Gastrocnemius medialis (tissue), 4 donors: ENCODE results near the gene GPATCH2. TPM values are rescaled to one million over a fixed set of nuclear protein-coding genes. Genes with fewer than 3 reads are reported as not detected.
"Not testable (repeated sequence)": the region's sequence is repeated elsewhere in the genome, so short reads cannot be mapped to it uniquely, and the experiment has no call there.

Experiments
- ATAC-seq, 2 donors: fragments of 150-250 bp; one replicate each; pipeline ENCODE4 v1.9.1; 2016
- DNase-seq, 2 donors: peaks; one replicate each; pipeline ENCODE4 v3.0.0-alpha.2; 2019
- H3K27ac ChIP-seq, 4 donors: fragments of 200-600 bp; sonication (generic); 1 replicate in 1 of 4; 2 replicates in 3 of 4; pipeline ENCODE4 v1.5.1; 2016 to 2018; ENCODE audit warnings: mild to moderate bottlenecking in 2 of 4, moderate library complexity in 1 of 4
- H3K27me3 ChIP-seq, 3 donors: fragments of 200-600 bp; sonication (generic) in 2 of 3; 1 replicate in 1 of 3; 2 replicates in 2 of 3; pipeline versions ENCODE4 v1.5.1 to v1.6.0; 2016 to 2019; ENCODE audit warnings: mild to moderate bottlenecking in 1 of 3, moderate library complexity in 1 of 3
- H3K36me3 ChIP-seq, 2 donors: fragments of 200-600 bp; sonication (generic) in 1 of 2; one replicate each; pipeline ENCODE4 v1.5.1; 2017 to 2018
- H3K4me1 ChIP-seq, 2 donors: fragments of 200-600 bp; sonication (generic) in 1 of 2; one replicate each; pipeline ENCODE4 v1.5.1; 2016 to 2017; ENCODE audit warnings: mild to moderate bottlenecking in 2 of 2
- H3K4me3 ChIP-seq, 4 donors: fragments of 200-600 bp; sonication (generic) in 3 of 4; 1 replicate in 1 of 4; 2 replicates in 3 of 4; pipeline ENCODE4 v1.5.1; 2016 to 2019; ENCODE audit warnings: mild to moderate bottlenecking in 2 of 4
- H3K9me3 ChIP-seq, 3 donors: fragments of 200-600 bp; sonication (generic) in 2 of 3; 1 replicate in 1 of 3; 2 replicates in 2 of 3; pipeline ENCODE4 v1.5.1; 2016 to 2019
- POLR2A ChIP-seq, 2 donors: fragments of 450-650 bp; IDR thresholded peaks; one replicate each; pipeline ENCODE4 v1.6.1; 2017; ENCODE audit warnings: antibody characterized with exemption in 2 of 2, mild to moderate bottlenecking in 2 of 2, moderate library complexity in 2 of 2
- in situ Hi-C, 4 donors: fragments of 200-750 bp; cut with MboI; loops; one replicate each; pipeline versions ENCODE4 v1.15.0 to v1.8.0; 2017; ENCODE audit warnings: low sequenced_read_pairs in 4 of 4
- intact Hi-C: fragments of 100-400 bp; cut with DNase I; formaldehyde crosslinking; loops from one replicate; pipeline ENCODE4 v1.15.1; 2023; ENCODE audit warnings: low total_unique reads
- total RNA-seq, 4 donors: library from RNA; depleted of rRNA; stranded (reverse); fragments of >200 nt; gene quantifications; one replicate each; pipeline versions ENCODE4 v1.1.0 to v1.2.3, GENCODE V29; 2016
- TF ChIP-seq, protein P1 (sequence below), 5 experiments: fragments of 450-650 bp in 3 of 5; fragments of 200-600 bp in 2 of 5; sonication (generic) in 2 of 5; IDR thresholded peaks in 4 of 5; conservative IDR thresholded peaks in 1 of 5; 1 replicate in 4 of 5; 2 replicates in 1 of 5; pipeline ENCODE4 v1.5.1; 2016 to 2019; ENCODE audit warnings: antibody characterized with exemption in 5 of 5, mild to moderate bottlenecking in 3 of 5, moderate library complexity in 3 of 5

GPATCH2 gene
- total RNA-seq, 4 donors from 2014 or later = 3.6 to 9.3 (median 6.9) TPM

- in situ Hi-C loops (no loop called here), intact Hi-C loops (no loop called here)
- H3K9me3 ChIP-seq = no peaks in the 10 kb centered on the region
- no peak for ATAC-seq
- H3K36me3 ChIP-seq = no peaks in the 10 kb centered on the region
- no peak overlapping the region for H3K4me3 ChIP-seq
- H3K27ac ChIP-seq = no peak overlapping the region
- no peak for TF ChIP-seq POLR2A (IDR thresholded peaks at IDR 0.05)
- TF ChIP-seq, protein P1, sequence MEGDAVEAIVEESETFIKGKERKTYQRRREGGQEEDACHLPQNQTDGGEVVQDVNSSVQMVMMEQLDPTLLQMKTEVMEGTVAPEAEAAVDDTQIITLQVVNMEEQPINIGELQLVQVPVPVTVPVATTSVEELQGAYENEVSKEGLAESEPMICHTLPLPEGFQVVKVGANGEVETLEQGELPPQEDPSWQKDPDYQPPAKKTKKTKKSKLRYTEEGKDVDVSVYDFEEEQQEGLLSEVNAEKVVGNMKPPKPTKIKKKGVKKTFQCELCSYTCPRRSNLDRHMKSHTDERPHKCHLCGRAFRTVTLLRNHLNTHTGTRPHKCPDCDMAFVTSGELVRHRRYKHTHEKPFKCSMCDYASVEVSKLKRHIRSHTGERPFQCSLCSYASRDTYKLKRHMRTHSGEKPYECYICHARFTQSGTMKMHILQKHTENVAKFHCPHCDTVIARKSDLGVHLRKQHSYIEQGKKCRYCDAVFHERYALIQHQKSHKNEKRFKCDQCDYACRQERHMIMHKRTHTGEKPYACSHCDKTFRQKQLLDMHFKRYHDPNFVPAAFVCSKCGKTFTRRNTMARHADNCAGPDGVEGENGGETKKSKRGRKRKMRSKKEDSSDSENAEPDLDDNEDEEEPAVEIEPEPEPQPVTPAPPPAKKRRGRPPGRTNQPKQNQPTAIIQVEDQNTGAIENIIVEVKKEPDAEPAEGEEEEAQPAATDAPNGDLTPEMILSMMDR (IDR thresholded peaks at IDR 0.05 in 4 of 5, conservative IDR thresholded peaks at IDR 0.05 in 1 of 5) = no peak
- no peaks in the 10 kb centered on the region for H3K4me1 ChIP-seq
- no peaks in the 10 kb centered on the region for H3K27me3 ChIP-seq
- DNase-seq = no peak
Measured at GRCh38 chr1:217526636-217527035, 104.3 kb downstream of the GPATCH2 start.

- ATAC-seq (no peak), DNase-seq (no peak)
- in situ Hi-C loops (no loop called here), intact Hi-C loops (no loop called here)
- TF ChIP-seq, protein P1 (IDR thresholded peaks at IDR 0.05 in 4 of 5, conservative IDR thresholded peaks at IDR 0.05 in 1 of 5) = no peak
- TF ChIP-seq POLR2A (IDR thresholded peaks at IDR 0.05) = no peak
- Histone ChIP-seq H3K27ac (no peak overlapping the region), H3K4me1 (no peaks in the 10 kb centered on the region), H3K9me3 (no peaks in the 10 kb centered on the region), H3K4me3 (no peak overlapping the region), H3K36me3 (no peaks in the 10 kb centered on the region), H3K27me3 (no peaks in the 10 kb centered on the region)
Measured at GRCh38 chr1:217525773-217526490, 105.0 kb downstream of the GPATCH2 start.

DNA sequence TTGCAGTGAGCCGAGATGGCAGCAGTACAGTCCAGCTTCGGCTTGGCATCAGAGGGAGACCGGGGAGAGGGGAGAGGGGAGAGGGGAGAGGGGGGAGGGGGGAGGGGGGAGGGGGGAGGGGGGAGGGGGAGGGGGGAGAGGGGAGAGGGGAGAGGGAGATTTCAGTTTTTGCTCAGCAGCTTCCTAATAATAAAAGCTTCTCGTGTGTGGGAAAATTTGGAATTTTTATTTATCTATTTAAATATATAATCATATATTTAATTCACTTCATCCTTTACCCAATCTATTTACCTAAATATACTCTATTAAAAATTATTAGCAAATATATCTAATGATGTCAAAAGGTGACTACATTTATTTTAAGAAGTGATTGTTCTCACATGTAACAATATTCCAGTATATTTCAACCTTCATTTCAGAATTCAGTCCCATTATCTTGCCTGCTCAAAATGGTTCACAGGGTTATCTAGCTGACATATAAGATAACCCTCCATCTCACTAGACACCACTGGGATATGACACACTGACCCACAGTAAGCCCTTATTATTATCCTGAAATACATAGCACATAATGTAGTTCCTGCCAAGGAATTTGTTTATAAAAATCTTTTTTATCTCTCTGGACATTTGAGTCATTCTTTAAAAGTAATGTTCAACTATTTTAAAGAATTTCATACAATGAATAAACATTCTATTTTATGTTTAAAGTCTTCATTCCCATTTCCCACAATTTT, 105.9 kb downstream of the GPATCH2 start:
- no peak for ATAC-seq
- Histone ChIP-seq H3K27me3 (no peaks in the 10 kb centered on the region), H3K36me3 (no peaks in the 10 kb centered on the region), H3K4me1 (no peaks in the 10 kb centered on the region), H3K9me3 (no peaks in the 10 kb centered on the region), H3K27ac (no peak overlapping the region), H3K4me3 (no peak overlapping the region)
- no peak for DNase-seq
- in situ Hi-C loops (no loop called here), intact Hi-C loops (no loop called here)
- TF ChIP-seq POLR2A (IDR thresholded peaks at IDR 0.05) = no peak
- TF ChIP-seq, protein P1 (IDR thresholded peaks at IDR 0.05 in 4 of 5, conservative IDR thresholded peaks at IDR 0.05 in 1 of 5) = no peak

GRCh38 chr1:217523921-217524320, 107.0 kb downstream of the GPATCH2 start:
- H3K4me1 ChIP-seq, H3K27me3 ChIP-seq, H3K4me3 ChIP-seq, H3K36me3 ChIP-seq, in situ Hi-C loops, H3K9me3 ChIP-seq, intact Hi-C loops, ATAC-seq, DNase-seq, H3K27ac ChIP-seq: not testable (repeated sequence)

DNA sequence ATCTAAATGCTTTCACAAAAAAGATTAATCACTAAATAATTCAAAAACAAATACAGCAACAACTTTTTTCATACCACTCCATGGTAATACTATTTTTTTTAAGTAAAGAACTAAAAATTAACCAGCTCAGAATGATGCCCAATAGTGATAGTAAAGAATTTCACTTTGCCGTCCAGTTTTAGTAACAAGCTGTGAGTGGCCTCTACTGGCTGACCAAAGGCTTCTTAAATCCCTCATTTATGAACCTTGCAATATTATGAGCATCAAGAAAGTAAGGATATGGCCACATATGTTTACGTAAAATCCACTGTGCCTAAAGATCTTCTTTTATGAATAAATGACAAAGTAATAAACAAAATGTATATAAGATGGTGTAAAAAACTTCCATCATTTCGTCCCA, 108.6 kb downstream of the GPATCH2 start:
- no peak overlapping the region for H3K27ac ChIP-seq
- H3K9me3 ChIP-seq = no peaks in the 10 kb centered on the region
- DNase-seq (no peak), ATAC-seq (no peak)
- H3K27me3 ChIP-seq = no peaks in the 10 kb centered on the region
- intact Hi-C loops = no loop called here
- H3K4me1 ChIP-seq = no peaks in the 10 kb centered on the region
- in situ Hi-C loops = no loop called here
- H3K36me3 ChIP-seq = no peaks in the 10 kb centered on the region
- TF ChIP-seq POLR2A (IDR thresholded peaks at IDR 0.05) = no peak
- TF ChIP-seq, protein P1 (IDR thresholded peaks at IDR 0.05 in 4 of 5, conservative IDR thresholded peaks at IDR 0.05 in 1 of 5) = no peak
- no peak overlapping the region for H3K4me3 ChIP-seq
